Activated T-cell treated with anti-CD3 and anti-CD28 coated beads for 48 hours (primary cell): ENCODE results near the gene KIF4A.

ENCODE experiments used
- DNase-seq: peaks from one replicate; pipeline ENCODE4 v3.0.0-alpha.2; 2020; ENCODE audit warnings: low read depth

KIF4A gene

DNA sequence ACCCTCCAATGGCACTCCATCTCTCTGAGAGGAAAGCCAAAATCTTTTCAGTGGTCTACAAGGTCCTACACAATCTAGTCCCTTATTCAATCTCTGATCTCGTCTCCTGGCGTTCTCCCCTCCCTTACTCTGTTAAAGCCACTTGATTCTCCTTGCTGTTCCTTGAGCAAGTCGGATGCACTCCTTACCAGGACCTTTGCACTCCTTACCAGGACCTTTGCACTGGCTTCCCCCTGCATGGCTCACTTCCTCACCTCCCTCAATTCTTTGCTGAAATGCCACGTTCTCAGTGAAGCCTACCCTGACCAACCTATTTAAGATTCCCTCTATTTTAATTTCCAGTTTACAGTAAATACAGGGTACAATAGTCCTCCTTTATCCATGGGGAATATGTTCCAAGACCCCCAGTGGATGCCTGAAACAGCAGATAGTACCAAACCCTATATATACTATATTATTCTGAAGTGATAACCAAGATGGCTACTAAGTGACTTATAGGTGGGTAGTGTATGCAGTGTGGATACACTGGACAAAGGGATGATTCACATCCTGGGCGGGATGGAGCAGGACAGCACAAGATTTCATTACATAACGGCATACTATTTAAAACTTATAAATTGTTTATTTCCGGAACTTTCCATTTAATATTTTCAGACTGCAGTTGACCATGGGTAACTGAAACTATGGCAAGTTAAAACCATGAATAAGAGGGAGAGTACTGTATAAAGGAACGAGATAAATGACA is 148.2 kb downstream of the KIF4A start:
- no peak for DNase-seq

- no peak for DNase-seq
Observed at GRCh38 chrX:70439016-70439415, 149.1 kb downstream of the KIF4A start.

- DNase-seq = no peak
Observed at GRCh38 chrX:70442224-70442623, 152.3 kb downstream of the KIF4A start.

DNA sequence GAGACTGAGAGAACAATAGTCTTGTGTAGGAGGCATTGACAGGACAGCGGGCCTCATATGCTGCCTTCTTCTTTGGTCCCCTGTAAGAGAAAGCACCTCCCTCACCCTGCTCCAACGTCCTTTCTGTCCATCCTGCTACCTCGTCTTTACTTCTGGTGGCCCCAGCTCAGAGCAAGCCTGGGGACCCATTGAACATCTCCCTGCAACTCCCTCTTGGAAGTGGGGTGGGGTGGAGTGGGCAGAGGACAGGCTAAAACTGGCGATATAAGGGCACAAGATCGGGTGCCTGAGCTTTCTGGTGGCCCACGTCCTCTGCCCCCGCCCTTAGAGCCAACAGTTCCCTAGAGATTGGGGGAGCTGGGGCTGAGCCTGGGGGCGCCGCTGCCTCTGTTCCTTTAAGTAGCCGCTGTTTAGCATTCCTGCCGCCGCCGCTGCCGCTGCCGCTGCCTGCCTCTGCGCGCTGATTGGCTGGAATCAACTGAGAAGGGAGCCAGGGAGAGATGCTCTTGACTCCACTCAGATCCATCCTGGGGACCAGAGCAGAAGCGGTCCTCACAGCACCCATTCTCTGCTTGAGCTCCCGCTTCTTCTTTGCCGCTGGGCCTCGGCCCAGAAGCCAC is 154.5 kb downstream of the KIF4A start, which contains the start of gene DLG3:
Gene DLG3 (plus strand): TSS at position 510 of the 620 bp plus-strand sequence. CDS start 367 bp downstream, outside the sequence.
- DNase-seq = no peak

DNA sequence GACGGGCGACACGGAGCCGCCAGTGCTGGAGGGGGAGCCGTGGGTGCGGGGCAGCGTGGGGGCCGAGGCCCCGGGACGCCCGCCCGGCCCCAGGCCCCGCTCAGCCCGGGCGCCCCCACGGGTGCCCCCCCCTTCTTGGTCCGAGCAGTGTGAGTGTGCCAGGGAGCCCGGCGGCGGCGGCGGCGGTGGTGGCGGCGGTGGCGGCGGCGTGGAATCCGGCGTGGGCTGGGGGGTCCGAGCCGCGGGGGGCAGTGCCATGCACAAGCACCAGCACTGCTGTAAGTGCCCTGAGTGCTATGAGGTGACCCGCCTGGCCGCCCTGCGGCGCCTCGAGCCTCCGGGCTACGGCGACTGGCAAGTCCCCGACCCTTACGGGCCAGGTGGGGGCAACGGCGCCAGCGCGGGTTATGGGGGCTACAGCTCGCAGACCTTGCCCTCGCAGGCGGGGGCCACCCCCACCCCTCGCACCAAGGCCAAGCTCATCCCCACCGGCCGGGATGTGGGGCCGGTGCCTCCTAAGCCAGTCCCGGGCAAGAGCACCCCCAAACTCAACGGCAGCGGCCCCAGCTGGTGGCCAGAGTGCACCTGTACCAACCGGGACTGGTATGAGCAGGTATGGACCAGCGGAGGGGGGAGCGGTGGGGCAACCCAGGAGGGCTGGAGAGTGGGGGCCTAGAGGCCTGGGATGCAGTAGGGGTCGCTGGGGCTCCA is 155.2 kb downstream of the KIF4A start:
- DNase-seq = no peak

DNA sequence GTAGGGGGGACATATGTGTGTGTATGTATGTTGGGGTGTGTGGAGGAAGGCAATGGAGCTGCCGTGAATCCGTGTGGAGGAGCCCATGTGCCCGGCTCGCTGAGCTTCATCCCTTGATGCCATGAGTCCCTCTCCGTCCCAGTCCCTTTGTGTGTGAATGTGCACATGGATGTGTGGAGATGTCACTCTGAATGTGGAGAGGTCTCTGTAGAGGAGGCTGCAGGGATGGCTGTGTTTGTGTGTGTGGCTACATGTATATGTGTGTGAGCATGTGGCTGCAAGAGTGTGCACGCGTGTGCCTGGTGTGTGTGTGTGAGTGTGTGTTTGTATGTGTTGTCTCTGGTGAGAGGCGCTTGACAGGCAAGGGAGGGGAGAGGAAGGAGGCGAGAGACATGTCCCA is 156.0 kb downstream of the KIF4A start:
- no peak for DNase-seq

GRCh38 chrX:70446380-70447350 is 156.8 kb downstream of the KIF4A start:
- DNase-seq = no peak

- no peak for DNase-seq
Observed at GRCh38 chrX:70449457-70449966, 159.6 kb downstream of the KIF4A start.

DNA sequence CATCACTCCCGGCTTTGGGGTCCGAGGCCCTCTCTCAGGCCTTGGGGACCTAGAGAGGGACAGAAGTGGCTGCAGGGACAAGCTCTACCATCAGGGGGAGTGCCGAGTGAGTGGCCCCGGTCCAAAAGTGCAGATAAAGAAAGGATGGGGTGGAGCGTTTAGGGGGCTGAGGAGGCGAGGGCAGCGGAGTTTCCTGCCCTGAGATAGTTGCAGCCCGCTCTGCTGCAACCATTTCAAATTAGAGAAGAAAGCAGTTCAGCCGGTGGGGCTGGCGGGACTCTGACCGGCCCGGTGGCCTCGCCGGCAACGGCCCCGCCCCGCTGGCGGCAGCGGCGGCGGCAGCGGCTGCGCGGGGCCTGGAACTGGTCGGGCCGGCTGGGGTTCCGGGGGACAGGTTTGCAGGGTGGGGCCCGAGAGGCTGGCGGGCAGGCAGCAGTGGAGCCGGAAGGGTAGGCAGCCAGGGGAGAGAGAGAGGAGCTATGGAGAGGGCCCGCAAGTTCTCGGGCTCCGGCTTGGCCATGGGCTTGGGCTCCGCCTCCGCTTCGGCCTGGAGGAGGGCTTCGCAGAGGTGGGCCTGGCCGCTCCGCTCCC is 162.3 kb downstream of the KIF4A start:
- peak; percentile 43 for DNase-seq

DNA sequence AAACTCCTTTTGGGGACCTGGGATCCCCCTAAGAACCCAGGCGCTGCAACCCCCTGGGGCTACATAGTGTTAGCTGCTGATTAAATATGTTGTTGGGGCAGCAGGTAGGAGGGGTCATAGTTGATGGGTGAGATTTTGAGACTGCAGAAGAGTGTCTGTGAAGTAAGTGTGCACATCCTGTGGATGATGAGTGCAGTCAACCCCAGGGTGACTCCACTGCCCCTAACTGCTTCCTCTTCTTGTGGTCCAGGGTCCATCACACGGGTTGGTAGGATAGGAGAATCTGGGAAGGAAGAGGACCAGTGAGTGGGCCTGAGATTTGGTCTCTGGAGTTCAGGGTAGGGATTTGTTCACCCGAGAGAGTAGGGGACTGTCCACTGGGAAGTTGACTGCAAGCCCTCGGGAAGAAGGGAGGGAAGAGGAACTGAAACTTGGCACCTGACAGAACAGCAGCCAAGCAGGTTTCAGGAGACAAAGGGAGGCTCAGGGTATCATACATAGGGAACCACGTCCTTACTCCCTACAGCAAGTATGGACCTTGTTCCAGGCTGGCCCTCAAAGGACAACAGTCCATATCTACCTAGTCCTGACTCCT is 163.2 kb downstream of the KIF4A start:
- DNase-seq = no peak

DNA sequence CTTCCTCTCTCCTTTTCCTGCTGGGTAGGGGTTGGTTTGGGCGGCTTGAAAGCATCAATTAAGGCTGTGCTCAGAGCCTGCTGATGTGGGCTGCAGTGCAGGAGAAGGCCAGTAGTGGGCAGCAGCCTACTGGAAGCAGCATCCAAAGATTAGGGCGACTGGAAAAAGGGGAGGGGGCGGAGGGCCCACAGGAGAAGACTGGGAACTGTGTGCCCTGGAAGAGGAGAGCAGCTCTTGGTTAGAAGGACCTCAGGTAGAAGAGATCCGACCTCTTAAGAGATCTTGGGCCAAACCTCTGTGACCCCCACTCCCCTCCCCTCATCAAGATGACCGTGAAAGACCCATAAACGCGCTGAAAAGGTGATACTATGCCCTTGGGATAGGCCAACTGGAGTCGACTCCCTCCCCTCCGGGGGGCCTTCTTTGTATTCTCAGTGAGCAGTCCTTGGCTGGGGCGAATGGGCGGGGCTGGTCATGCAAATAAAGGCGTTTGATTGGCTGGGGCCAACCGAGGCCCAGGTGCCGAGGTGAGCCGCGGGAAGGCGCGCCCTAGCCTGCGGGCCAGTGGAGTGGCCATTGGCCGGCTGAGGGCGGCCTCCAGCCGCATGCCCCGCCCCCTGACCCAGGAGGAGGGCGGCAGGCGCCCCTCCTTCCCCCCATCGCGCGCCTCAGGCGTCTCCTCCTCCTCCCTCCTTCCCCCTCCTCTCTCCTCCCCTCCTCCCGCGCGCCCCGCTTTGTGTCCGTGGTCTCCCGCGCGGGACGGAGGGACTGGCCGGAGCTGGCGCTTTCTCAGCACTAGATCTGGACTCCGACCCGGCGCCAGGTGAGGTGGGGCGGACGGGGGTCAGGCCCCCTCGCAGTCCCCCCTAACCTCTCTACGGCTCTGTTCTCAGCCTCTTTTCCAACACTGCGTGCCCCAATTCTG is 164.8 kb downstream of the KIF4A start:
- DNase-seq = peak; percentile 50

DNA sequence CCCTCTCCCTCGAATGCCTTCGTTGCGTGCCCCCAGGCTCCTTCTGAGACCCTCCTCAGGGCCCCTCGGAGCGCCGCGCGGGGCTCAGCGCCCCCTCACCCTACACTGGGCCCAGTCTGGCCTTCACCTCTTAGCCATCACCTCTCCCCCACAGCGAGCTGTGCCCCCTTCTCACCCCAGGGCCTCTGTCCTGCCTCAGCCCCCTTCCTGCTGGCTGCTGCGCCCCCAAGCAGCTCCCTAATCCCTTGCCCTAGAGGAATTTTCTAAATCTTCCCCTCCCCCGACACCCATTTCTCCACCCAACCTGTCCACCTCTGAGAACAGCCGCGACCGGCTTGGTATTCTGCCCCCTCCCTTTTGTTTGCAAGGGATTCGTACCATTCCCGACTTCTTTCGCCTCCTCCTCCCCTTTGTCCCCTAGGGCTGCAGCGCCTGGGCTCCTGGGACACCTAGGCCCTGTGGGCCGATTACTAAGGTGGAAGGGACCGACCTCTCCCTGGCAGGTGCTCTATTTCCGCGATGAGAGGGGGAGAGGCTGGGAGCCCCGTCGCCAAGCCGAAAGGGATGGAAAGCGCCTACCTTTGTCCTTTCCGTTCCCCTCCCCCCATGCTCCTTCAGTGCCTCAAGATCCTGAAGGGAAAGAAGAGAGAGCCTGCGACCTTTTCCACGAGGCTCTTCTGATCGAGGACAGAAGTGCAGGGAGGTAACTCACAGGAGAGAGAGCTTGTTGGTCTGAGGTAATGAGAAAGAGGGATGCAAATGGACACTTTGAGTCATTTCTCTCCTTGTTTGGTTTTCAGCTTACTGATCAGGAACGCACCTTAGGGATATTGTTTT is 165.7 kb downstream of the KIF4A start:
- DNase-seq = no peak

GRCh38 chrX:70456256-70456655 is 166.4 kb downstream of the KIF4A start:
- DNase-seq = no peak

- DNase-seq = no peak
Observed at GRCh38 chrX:70461026-70461425, 171.1 kb downstream of the KIF4A start.

GRCh38 chrX:70464051-70464450 is 174.1 kb downstream of the KIF4A start:
- DNase-seq = no peak

DNA sequence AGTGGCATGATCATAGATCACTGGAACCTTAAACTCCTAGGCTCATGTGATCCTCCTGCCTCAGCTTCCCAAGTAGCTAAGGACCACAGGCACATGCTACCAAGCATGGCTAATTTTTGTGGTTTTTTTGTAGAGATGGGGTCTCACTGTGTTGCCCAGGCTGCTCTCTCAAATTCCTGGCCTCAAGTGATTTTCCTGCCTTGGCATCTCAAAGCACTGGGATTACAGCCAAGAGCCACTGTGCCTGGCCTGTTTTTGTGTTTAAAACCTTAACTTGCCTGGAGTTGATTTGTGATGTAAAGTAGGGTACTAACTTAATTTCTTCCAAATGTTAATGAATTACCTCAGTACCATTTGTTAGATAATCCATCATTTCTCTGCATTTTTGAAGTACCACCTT is 177.1 kb downstream of the KIF4A start:
- DNase-seq = no peak

GRCh38 chrX:70468709-70469108 is 178.8 kb downstream of the KIF4A start:
- no peak for DNase-seq
